Suprapubic skin (tissue), 3 donors: Measurements from ENCODE around the gene TTC21A.

Source experiments
- CTCF ChIP-seq, 2 donors: fragments of 200-600 bp in 1 of 2; fragments of 450-650 bp in 1 of 2; sonication (generic) in 1 of 2; IDR thresholded peaks; one replicate each; pipeline ENCODE4 v1.5.1; 2016 to 2019; ENCODE audit warnings: antibody characterized with exemption in 2 of 2, mild to moderate bottlenecking in 1 of 2, moderate library complexity in 1 of 2
- EP300 ChIP-seq: sonication (generic); formaldehyde crosslinking; IDR thresholded peaks from one replicate; pipeline ENCODE4 v1.6.1; 2017; ENCODE audit warnings: antibody characterized with exemption

DNA sequence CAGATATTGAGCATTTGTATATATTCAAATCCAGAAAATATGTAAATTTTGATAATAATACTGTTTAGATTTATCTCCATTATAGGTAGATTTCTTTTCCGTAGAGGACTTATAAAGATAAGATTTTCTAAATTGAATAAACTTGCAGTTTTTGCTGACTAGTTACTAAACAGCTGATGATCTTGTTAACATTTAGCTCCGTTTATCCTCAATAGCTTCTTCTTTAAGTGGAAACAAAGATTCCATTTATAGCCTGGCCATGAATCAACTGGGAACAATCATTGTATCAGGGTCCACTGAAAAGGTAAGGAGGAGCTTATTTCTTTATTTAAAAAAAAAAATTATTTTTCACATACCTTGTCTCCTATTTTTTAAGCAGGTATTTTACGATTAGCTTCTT lies 38.9 kb upstream of the TTC21A start:
- no peak for TF ChIP-seq CTCF (IDR thresholded peaks at IDR 0.05)
- TF ChIP-seq EP300: no peak
